PFSK-1 (cell line): ENCODE measurements around the gene DNER.

ENCODE experiments used
- POLR2AphosphoS5 ChIP-seq: IDR thresholded peaks from 2 replicates; pipeline ENCODE4 v1.6.1; 2012; ENCODE audit warnings: low read depth, mild to moderate bottlenecking, control low read depth, low read length, moderate library complexity
- REST ChIP-seq, 2 experiments: IDR thresholded peaks; 2 replicates each; pipeline versions ENCODE4 v1.6.1 to v1.8.0; 2011 to 2012; ENCODE audit warnings: low read depth in 2 of 2, low read length in 2 of 2, control low read depth in 1 of 2, inconsistent platforms in 1 of 2, mild to moderate bottlenecking in 1 of 2, moderate library complexity in 1 of 2; ENCODE audit not compliant: insufficient read depth in 1 of 2
- SIN3A ChIP-seq: IDR thresholded peaks from 2 replicates; pipeline ENCODE4 v1.6.1; 2012; ENCODE audit warnings: mild to moderate bottlenecking, low read length, moderate library complexity, borderline replicate concordance; ENCODE audit not compliant: insufficient read depth
- TAF1 ChIP-seq: IDR thresholded peaks from 2 replicates; pipeline ENCODE4 v1.6.1; 2012; ENCODE audit warnings: low read length, control low read depth, borderline replicate concordance; ENCODE audit not compliant: insufficient read depth

GRCh38 chr2:229330952-229331351 lies 383.4 kb downstream of the DNER start:
- TF ChIP-seq POLR2AphosphoS5 = no peak
- peak in 1 of 2 experiments; percentile 78; a peak in 2 of 4 replicates for TF ChIP-seq REST (IDR thresholded peaks at IDR 0.05; ENCODE audit: insufficient read depth in 1 of 2, low read depth in 2 of 2, low read length in 2 of 2)
- no peak for TF ChIP-seq TAF1
- TF ChIP-seq SIN3A = no peak
